Ishikawa (cell line): Measurements from ENCODE around the gene TCF4.

Source experiments
- EGR1 ChIP-seq: IDR thresholded peaks from 2 replicates; pipeline ENCODE4 v1.6.1; 2012
- EP300 ChIP-seq: IDR thresholded peaks from 2 replicates; pipeline ENCODE4 v1.6.1; 2012; ENCODE audit warnings: borderline replicate concordance
- TEAD4 ChIP-seq: IDR thresholded peaks from 2 replicates; pipeline ENCODE4 v1.6.1; 2012
- YY1 ChIP-seq: IDR thresholded peaks from 2 replicates; pipeline ENCODE4 v1.6.1; 2012; ENCODE audit warnings: low read depth
- TF ChIP-seq, protein P1 (sequence below): IDR thresholded peaks from 2 replicates; pipeline ENCODE4 v1.6.1; 2012
- TF ChIP-seq, protein P2 (sequence below): IDR thresholded peaks from 2 replicates; pipeline ENCODE4 v1.6.1; 2012

DNA sequence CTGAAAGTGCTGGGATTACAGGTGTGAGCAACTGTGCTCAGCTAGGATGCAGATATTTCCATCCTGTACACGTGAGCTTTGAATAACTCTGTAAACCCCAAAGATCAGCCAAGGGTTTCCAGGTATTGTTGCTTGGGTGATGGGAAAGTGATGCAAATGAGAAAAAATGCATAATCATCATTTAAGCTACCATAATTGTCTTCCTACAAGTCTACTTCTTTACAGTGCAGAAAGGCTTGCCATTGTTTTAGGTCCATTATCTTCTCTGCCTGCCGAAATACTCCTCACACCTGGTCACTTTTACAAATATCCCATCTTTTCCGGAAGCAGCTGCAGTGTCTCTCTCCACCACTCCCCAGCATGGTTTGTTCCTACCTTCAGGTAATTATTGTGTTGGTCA, 368.9 kb downstream of the TCF4 start:
- TF ChIP-seq, protein P1, sequence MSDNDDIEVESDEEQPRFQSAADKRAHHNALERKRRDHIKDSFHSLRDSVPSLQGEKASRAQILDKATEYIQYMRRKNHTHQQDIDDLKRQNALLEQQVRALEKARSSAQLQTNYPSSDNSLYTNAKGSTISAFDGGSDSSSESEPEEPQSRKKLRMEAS: no peak
- TF ChIP-seq EP300 (no peak), YY1 (no peak), TEAD4 (no peak), EGR1 (no peak)
- TF ChIP-seq, protein P2, sequence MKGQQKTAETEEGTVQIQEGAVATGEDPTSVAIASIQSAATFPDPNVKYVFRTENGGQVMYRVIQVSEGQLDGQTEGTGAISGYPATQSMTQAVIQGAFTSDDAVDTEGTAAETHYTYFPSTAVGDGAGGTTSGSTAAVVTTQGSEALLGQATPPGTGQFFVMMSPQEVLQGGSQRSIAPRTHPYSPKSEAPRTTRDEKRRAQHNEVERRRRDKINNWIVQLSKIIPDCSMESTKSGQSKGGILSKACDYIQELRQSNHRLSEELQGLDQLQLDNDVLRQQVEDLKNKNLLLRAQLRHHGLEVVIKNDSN: no peak
